CD4-positive, alpha-beta T cell treated with Interleukin-17A for 4 hours (primary cell): ENCODE data around the gene PRIM2.
"Not testable (repeated sequence)": the region's sequence is repeated elsewhere in the genome, so short reads cannot be mapped to it uniquely, and the experiment has no call there.

Experiments used
- DNase-seq: peaks from one replicate; pipeline ENCODE4 v3.0.0-alpha.2; 2020; ENCODE audit warnings: mixed read lengths

The PRIM2 gene

GRCh38 chr6:57631773-57632172 lies 314.3 kb downstream of the PRIM2 start:
- not testable (repeated sequence) for DNase-seq

DNA sequence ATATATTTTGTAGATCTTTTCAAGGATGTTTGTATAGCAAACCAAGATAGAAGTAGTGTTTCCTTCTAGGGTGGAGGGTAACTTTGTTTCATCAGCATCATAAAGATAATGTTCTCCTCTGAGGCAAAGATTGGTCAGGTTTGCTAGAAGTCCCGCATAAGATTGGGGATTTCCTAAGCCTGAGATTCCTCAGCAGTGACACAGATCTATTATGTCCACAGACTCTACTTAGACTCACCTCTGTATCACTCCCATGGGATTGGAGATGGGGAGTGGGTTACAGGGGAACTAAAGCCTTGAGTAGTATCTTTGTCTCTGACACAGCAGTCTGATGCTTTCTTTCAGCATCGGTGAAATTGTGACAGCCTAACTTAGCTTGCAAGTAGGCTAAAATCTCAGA lies 341.1 kb downstream of the PRIM2 start:
- DNase-seq, result not testable (repeated sequence)

DNA sequence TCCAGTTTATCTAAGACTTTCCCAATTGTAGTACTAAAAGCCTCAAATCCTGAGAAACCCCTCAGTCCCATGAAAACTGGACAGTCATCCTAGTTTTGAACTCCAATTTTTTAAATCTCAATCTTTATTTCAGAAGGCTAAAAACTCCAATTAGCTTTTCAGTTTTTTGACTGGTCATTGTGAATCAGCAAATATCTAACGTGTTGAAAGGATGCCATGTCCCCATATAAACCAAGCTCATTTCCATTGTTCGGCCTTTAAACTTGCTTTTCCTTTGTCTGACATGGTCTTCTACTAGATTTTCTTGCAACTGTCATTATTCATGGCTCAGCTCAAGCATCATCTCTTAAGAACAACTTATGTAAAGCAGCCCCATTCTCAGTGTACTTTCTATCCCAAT lies 342.4 kb downstream of the PRIM2 start:
- not testable (repeated sequence) for DNase-seq

DNA sequence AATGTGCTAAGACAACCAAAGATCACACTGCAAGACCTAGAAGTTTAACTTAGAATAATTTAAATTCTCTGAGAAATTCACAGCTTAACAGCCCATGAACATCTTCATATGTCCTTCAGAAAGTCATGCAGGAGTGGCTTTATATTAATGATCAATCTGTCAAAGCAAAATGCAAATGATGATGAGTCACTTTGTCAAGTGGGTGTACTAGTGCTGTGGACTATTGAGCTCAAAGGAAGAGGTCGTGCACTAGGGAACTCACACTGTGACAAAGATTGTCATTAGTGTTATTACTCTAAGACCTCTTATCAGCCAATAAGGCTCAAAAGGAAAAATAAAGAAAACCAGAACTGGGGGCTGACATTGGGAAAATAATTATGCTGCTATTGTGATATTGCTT lies 343.5 kb downstream of the PRIM2 start:
- not testable (repeated sequence) for DNase-seq

DNA sequence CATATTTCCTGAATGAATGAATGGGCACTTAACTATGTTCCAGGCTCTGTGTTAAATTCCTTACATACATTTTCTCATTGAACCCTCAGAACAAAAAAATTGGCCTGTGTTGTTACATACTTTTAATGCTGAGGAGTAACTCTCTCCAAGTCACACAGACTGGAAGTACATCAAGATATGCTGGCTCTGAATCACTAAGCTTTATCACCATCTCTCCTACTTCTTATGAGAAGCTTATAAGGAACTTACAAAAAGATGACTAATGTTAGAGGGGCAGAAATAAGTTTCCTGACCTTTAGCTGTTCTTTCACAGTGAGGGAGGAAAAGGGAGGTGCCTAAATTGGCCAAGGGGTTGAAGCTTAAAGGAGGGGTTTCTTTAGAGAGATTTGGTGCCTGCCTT lies 350.7 kb downstream of the PRIM2 start:
- not testable (repeated sequence) for DNase-seq

DNA sequence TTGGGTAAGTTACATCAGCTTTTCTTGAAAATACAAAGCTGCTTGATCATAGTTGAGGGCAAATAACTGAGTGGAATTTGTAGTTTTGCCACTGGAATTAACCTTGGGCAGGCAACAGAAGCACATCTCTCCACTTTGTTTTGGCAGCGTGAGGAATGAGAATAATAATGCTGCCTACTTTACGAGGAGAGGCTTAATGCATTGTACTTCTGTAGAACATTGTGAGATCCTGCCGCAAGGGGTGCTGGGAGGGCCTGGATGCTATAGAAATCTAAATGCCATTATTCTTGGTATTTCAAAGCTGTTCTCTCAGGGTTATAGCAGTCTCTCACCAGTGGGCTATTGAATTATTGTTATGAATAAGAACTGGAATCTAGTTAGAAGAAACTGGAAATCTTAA lies 353.8 kb downstream of the PRIM2 start:
- DNase-seq, result not testable (repeated sequence)

DNA sequence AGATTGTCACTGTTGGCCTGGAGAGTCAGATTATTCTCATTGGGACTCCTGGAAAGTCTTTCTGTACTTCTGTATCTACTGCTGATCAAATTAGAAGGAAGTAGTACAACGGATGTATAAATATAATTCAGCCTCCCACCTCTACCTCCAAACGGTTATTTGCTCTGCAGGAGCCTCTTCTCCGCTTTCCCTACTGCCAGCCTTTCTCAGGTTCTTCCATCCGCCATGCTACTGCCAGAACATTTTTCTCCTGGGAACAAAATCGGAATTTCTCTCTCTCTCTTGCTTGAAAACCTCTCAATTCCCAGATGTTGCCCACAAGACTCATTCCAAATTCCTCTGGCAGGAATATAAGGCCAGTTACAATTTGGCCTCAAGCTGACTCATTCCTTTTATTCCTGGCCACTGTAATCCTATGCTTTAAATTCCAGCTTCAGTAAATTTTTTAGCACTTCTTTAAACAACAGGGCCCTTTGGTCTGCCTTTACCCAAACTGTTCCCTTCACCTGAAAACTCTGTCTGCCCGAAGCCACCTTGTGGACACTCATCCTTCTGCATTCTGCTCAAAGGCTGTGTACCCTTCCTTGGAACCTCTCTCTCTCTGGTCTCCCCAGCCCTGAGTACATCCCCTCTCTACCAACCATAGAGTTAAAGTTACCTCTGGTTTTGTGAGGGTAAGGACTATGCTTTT lies 354.7 kb downstream of the PRIM2 start:
- DNase-seq, result not testable (repeated sequence)

GRCh38 chr6:57673281-57673680 lies 355.9 kb downstream of the PRIM2 start:
- DNase-seq, result not testable (repeated sequence)

GRCh38 chr6:57675386-57675785 lies 358.0 kb downstream of the PRIM2 start:
- not testable (repeated sequence) for DNase-seq

DNA sequence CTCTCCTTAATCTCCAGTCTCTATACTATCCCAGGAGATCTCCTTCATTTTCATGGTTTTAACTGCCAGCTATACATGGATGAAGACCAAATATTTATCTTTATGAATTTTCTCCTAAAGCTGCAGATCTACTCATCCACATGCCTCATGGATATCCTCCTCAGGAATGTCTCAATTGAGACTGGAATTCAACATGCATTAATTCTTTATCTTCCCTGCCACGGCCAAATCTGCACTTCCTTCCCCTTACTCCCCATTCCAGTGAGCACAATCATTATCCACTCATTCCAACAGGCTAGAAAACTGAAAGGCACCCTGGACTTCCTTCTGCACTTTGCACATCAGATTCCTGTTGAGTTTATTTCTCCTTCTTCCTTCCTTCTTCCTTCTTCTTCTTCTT lies 379.0 kb downstream of the PRIM2 start:
- not testable (repeated sequence) for DNase-seq
